GM20000 (cell line): ENCODE measurements around the gene SLC15A5.

Source experiments
- DNase-seq: peaks from one replicate; pipeline ENCODE4 v3.0.0; 2012; ENCODE audit warnings: low spot score
- CTCF ChIP-seq: IDR thresholded peaks from 2 replicates; pipeline ENCODE4 v1.5.1; 2012; ENCODE audit warnings: mild to moderate bottlenecking, control low read depth; ENCODE audit errors: extremely low read depth, missing control alignments

The SLC15A5 gene

GRCh38 chr12:16277585-16277984 lies at the start of gene SLC15A5:
TSS of gene SLC15A5 (minus strand) at chr12:16277685. CDS start at chr12:16277685, 0 bp downstream.
- no peak for TF ChIP-seq CTCF

GRCh38 chr12:16325426-16325825 lies 47.9 kb upstream of the SLC15A5 start:
- no peak for TF ChIP-seq CTCF
- DNase-seq, result no peak

More at GRCh38 chr12:16277585-16277984, at the start of gene SLC15A5:
- no peak for DNase-seq

- TF ChIP-seq CTCF, result no peak
- DNase-seq, result no peak
These were observed 47.3 kb upstream of the SLC15A5 start for GRCh38 chr12:16324772-16325171.

GRCh38 chr12:16324272-16324671 lies 46.8 kb upstream of the SLC15A5 start:
- no peak for TF ChIP-seq CTCF
- no peak for DNase-seq

GRCh38 chr12:16323638-16324037 lies 46.2 kb upstream of the SLC15A5 start:
- no peak for TF ChIP-seq CTCF
- no peak for DNase-seq

- no peak for DNase-seq
- TF ChIP-seq CTCF, result no peak
These were observed 45.5 kb upstream of the SLC15A5 start for GRCh38 chr12:16323010-16323409.

GRCh38 chr12:16310934-16311333 lies 33.4 kb upstream of the SLC15A5 start:
- TF ChIP-seq CTCF, result no peak
- DNase-seq, result no peak
